Right renal cortex interstitium (tissue), 3 donors: ENCODE data around the gene CCNA2. TPM values are rescaled to one million over a fixed set of nuclear protein-coding genes. Genes with fewer than 3 reads are reported as not detected.

Experiments
- DNase-seq, 3 donors: peaks; one replicate each; pipeline ENCODE4 v3.0.0-alpha.2; 2013; ENCODE audit warnings: low read depth in 3 of 3, low spot score in 2 of 3
- polyA plus RNA-seq, 3 donors: library from polyadenylated mRNA; unstranded; fragments of 120-200 nt; gene quantifications; one replicate each; pipeline ENCODE4 v1.2.1, GENCODE V29; 2013; ENCODE audit not compliant: insufficient read length in 3 of 3

Gene CCNA2
- polyA plus RNA-seq, 3 donors: 33.6 to 39.2 (median 37.4) TPM

DNA sequence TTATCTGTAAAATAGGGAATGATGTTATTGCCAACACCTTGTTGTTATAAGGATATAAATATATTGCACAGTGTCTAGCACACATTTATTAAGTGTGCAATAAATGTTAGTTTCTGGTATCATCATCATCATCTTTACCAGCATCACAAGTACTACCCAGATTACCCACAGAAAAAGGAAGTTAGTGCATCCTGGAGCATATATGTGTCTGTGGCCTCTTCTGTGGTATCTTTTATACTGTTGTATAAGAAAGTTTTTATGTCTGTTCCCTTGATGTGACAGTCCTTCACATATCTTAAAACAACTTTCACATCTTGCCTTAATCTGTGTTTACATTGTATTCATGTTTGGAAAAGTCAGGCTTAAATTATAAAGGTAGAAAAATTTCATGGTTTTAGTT, 12.6 kb downstream of the CCNA2 start:
- DNase-seq: no peak

DNA sequence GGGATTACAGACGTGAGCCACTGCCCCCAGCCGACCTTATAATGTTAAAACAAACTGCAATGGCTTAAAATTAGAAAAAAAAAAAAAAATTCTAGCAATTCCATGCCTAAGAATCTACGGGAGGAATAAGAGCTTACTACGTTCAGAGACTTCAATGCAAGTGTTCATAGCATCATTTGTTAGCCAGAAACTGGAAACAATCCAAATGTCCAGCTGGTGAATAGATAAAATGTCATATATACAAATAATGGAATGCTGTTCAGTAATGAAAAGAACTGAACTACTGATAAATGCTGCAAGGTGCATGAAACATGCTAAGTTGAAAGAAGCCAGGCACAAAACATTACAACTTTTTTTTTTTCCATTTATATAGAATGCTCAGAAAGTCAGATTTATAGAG, 17.3 kb downstream of the CCNA2 start:
- no peak for DNase-seq

DNA sequence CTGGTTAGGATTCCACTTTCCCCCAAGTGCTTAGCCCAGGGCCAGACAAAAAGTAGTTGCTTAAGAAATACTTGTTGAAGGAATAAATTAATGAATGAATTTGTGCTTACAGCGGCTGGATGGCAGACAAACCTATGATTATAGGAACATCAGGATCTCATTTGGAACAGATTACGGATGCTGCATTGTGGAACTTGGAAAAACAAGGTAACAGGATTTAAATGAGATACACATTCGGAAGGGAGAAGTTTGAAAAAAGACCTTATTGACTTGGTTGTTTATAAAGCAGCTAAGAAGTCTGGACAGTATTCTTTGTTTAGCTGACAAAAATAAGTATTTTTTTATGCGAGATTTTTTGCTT, 22.0 kb downstream of the CCNA2 start:
- no peak for DNase-seq

DNA sequence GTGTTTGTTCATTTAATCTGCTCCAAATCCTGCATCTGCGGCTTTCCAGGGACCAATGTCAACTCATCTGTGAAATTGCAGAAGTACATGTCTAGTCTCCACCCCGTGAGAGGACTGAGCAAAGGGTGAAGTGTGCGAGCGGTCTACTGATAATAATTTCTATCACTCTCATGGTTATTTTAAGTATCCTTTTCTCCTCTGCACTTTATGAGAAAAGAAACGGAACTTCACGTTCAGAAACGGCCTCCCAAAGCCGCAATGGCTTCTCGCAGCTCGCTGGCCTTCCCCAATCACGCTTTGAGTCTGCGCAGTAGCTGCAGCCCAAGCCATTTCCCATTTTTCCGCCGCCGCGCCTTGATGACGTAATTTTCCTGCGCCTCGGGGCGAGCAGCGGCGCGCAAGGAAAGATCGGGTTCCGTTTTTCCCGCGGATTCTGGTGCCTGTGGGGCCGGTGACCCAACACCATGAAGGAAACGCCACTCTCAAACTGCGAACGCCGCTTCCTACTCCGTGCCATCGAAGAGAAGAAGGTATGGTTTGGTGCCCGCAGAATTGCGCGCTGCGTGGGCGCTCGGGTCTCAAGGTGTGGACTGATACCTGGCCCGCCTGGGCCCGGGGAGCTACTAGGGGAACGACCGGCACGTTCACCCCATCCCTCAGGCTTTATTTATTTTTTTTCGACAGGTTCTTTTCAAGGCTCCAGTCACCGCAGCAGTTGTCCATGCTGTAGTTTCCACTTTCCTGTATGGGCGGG, 22.5 kb downstream of the CCNA2 start, which contains the start of gene EXOSC9:
Gene EXOSC9 (plus strand): TSS at position 363 of the 754 bp plus-strand sequence. CDS start 102 bp downstream, at position 465.
- DNase-seq: peak; percentile 93 to 97 (median 93)

DNA sequence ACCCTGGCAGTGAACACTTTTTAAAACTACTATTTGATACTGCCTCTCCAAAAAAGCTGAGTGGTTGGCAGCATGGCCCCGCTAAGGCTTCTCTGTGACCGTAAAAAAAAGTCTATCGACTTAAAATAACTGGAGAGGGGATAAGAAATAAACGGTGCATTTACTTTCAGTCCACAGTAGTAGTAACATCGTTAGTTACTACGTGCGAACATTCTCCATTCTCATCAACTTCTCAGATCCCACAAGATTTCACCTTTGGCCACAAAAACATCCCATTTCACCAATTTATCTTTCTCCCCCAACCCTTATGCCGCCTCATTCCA, 23.1 kb downstream of the CCNA2 start:
- no peak for DNase-seq

GRCh38 chr4:121799867-121800501, 23.7 kb downstream of the CCNA2 start:
- no peak for DNase-seq

GRCh38 chr4:121799208-121799823, 24.4 kb downstream of the CCNA2 start:
- DNase-seq: no peak

DNA sequence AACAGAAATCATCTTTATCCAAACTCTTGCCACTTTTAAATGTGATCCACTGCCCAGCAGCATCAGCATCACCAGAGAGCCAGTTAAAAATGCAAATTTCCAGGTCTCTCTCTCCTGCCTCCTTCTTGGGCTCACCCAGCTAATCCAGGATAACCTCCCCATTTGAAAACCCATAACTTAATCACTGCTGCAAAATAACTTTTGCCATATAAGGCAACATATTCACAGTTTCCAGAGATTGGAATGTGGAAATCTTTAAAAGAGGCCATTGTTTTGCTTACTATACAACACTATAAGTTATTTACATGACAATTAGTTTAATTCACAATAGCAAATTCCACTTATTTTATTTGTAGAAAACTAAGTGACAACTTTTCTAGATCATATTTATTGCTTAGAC, 27.4 kb downstream of the CCNA2 start:
- DNase-seq: no peak

DNA sequence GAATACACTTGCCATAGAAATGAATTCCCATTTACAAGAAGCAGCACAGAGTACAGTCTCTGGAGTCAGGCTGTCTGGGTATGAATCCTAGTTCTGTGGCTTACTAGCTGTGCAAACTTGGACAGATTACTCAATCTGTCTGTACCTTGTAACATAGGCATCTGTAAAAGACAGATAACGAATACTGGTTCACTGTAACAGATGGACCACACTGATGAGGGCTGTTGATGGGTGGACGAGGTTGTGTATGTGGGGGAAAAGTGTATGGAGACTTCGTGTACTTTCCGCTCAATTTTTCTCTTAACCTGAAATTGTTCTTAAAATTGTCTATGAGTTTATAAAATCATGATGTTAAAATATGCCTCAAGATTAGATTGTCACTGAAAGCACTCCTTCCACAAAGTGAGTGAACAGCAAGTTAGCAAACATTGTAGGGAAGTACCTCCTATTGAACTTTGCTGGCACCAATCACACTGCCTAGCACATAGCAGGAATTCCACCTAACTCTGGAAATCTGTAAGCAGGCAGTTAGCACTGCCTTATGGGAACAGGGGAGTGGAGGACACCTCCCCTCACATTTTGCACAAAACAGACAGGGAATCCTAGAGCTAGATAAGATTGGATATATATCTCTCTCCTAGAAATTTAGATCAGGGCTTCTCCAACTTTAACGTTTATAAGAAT, 29.0 kb downstream of the CCNA2 start:
- no peak for DNase-seq

GRCh38 chr4:121792966-121793365, 30.7 kb downstream of the CCNA2 start:
- no peak for DNase-seq

GRCh38 chr4:121791481-121791880, 32.2 kb downstream of the CCNA2 start:
- DNase-seq: no peak

DNA sequence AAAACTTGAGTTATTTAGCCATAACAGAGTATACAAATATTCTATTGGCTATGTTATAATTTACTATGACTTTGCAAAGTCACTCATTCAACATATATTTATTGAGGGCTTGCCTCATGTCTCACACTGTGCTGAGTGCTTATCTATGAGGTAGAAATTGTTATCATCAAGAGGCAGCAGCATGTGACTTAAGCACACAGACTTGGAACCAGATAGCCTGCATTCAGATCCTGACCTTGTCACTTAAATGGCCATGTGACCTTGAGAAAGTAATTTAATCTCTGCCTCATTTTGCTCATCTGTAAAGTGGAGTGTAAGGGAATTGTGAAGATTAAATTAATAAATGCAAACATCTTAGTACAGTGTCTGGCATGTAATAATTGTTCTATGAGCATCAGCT, 32.7 kb downstream of the CCNA2 start:
- no peak for DNase-seq

DNA sequence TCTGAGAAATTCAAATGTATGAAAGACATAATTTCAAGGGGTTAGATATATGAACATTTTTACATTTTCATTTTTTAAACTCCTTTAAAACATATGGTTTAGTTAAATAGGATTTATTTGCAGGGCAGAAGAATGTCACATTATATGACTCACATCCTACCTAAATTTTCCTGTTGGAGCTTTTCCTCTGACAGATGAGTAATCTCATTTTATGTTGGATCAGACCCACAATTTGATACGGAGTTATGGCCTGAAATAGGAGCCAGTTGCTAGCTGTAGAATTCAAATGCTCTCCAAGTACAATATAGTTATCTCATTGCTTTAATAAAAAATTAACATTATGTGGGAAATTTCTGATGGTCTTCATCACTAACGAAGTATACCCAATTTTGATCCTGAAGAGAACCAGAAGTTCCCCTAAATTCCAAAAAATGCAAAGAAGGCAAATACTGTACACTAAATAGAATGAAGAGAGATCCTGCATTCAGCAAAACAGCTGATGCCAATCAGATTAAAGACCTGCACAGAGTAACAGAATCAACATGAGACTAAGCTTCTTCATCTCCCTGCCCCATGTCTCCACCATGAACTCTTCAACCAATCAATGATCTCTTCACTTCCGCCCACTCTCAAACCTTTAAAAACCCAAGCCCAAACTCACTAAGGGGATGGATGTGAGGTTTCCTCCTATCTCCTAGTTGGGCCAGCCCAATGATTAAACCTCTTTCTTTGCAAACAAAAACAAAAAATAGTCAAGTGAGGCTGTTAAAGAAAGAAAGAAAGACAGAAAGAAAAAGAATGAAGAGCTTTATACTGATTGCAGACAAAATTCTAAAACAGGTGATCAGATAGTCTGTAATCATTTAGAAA, 33.5 kb downstream of the CCNA2 start:
- no peak for DNase-seq

- no peak for DNase-seq
Measured at GRCh38 chr4:121789455-121789854, 34.2 kb downstream of the CCNA2 start.

DNA sequence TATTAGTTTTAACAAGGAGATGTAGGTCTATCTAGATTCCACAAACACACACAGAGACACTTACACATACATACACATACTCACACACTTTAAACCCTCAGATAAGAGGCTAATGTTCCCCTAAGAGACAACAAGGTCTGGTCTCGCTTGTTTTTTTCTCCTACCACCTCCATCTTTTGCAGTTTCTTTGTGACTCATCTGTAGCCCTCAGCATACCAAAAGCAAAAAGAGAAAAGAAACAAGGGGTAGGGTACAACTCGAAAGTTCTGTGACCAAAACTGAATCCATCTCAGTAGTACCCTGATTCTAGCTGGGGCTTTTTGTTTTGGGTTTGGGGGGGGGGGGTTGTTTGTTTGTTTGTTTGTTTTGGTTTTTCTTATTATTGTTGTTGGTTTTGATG, 34.8 kb downstream of the CCNA2 start:
- DNase-seq: no peak

DNA sequence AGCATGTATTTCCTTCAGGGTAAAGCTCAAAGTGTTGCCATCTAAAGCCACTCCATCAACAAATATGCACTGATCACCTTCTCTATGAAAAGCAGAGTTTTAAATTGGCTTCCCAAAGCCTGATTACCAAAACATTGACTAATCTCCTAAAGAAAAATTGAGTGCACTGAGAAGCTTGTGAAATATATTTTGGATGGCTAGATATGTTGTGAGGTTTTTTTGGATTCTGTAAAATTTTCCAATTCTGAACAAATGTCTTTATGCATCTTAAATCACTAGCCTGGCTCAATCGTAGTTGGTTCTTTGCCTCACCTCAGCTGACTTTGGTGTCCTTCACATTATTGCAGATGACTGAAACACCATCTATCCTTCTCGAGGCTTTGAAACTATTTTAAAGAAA, 37.5 kb downstream of the CCNA2 start:
- no peak for DNase-seq

GRCh38 chr4:121785479-121785878, 38.2 kb downstream of the CCNA2 start:
- no peak for DNase-seq

DNA sequence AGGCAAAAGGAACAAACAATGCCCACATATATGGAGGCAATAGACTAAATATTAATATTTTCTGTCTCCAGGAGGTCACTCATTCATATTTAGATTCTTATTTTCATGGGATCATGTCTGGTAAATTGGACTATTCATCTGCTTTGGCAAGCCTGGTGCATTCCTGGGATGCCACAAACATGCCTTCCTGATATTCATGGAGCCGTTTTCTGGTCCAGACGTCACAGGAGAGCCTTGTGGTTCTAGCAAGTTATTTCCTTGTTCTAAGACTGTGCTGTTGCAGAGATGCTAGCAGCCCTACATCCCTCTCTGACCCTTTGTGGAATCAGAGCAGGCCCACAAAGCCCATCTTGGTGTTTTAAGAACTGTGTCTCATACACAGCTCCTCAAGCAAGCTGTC, 38.7 kb downstream of the CCNA2 start:
- no peak for DNase-seq

DNA sequence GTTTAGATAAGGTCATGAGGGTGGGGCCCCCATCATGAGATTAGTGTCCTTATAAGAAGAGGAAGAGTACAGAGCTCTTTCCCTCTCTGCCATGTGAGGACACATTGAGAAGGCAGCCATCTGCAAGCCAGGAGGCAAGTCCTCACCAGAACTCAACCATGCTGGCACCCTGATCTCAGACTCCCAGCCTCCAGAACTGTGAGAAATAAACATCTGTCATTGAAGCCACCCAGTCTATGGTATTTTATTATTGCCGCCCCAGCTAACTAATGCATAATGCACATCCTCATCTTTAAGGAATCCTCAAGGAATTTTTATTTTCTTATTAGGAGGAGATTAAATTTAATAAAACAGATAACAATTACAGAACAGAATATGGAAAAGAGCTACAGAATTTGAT, 39.3 kb downstream of the CCNA2 start:
- no peak for DNase-seq

GRCh38 chr4:121783210-121783609, 40.5 kb downstream of the CCNA2 start:
- no peak for DNase-seq
